Heart left ventricle (tissue), 13 donors: ENCODE results near the gene ARHGAP45.

Experiments used
- CTCF ChIP-seq, 12 donors: fragments of 200-600 bp; sonication (generic) in 4 of 12; IDR thresholded peaks; one replicate each; pipeline versions ENCODE4 v1.5.0 to v1.8.0; 2018 to 2022; ENCODE audit warnings: antibody characterized with exemption in 12 of 12, mild to moderate bottlenecking in 5 of 12
- POLR2A ChIP-seq, 2 donors: fragments of 450-650 bp; IDR thresholded peaks; one replicate each; pipeline ENCODE4 v1.6.1; 2017; ENCODE audit warnings: antibody characterized with exemption in 2 of 2, mild to moderate bottlenecking in 2 of 2, moderate library complexity in 2 of 2
- donor health status: ischemic (EF 13 %, LVEDD 7.1; RV severe dilation, severe dysfunction).
- donor health status: DM: no; HTN: yes; CAD: no.
- donor health status: DM: no; HTN: no; CAD: no.
- donor health status: ischemic (EF 25% LVEDD 6.9; RV normal size, moderate dysfunction).
- donor health status: ischemic (EF 25% LVEDD 5.7; RV mildly dilated, moderate dysfunction).
- donor health status: ischemic (EF 35%, LVEDD 5.7; RV mildly dilated, moderate dysfunction).
- donor health status: nonischemic (EF 11% LVEDD 7.7; RV severe dilation, severe dysfunction).
- donor health status: DM: yes; HTN: yes; CAD: no.
- donor health status: PGD.
- donor health status: ischemic (EF 29% LVEDD 5.4; RV normal size, mild dysfunction).
- donor health status: nonischemic (EF 23%, LVEDD 6.1; RV moderate dilation, normal function).

GRCh38 chr19:1070931-1071791, 4.2 kb downstream of the ARHGAP45 start:
- TF ChIP-seq CTCF (IDR thresholded peaks at IDR 0.05) (no peak), POLR2A (IDR thresholded peaks at IDR 0.05) (no peak)
